ENCODE measurements around the gene FYN. TPM values are rescaled to one million over a fixed set of nuclear protein-coding genes. Genes with fewer than 3 reads are reported as not detected.

FYN gene
- total and polyA plus RNA-seq, 2 of the 13 experiments (the other 11 are each of a cell fraction or from before 2014, with no cell fraction given), result 15.5 to 24.6 TPM

- FAIRE-seq, result no peak
- H3K4me1 ChIP-seq (ENCODE audit: insufficient read depth, low read length), result peaks cover 79% of the 10 kb centered on the region
- intact Hi-C loops (cut with micrococcal nuclease; ENCODE audit: unreplicated experiment), result loop anchor here (5.0 kb wide), 1 partner anchor 50 kb away; no protein-coding TSS in a partner anchor
Measured at GRCh38 chr6:111792241-111792640, 81.0 kb downstream of the FYN start.

GRCh38 chr6:111791415-111791814 lies 81.8 kb downstream of the FYN start:
- intact Hi-C loops (cut with micrococcal nuclease; ENCODE audit: unreplicated experiment), result loop anchor here (5.0 kb wide), 1 partner anchor 51 kb away; no protein-coding TSS in a partner anchor
- no peak overlapping the region for H3K9ac ChIP-seq (ENCODE audit: insufficient read depth, low read depth, low read length)
- peaks cover 78% of the 10 kb centered on the region for H3K4me1 ChIP-seq (ENCODE audit: insufficient read depth, low read length)
- ATAC-seq (no peak), DNase-seq (ENCODE audit: low spot score) (no peak), FAIRE-seq (no peak)
- CTCF ChIA-PET (ENCODE audit: low intra/inter-chr PET ratio, low total read pairs), result no interaction called here
- no peak overlapping the region for H3K4me3 ChIP-seq (replicated peaks in 1 of 3; ENCODE audit: insufficient read depth in 1 of 3, low read depth in 2 of 3, low read length in 3 of 3)
- no peaks in the 10 kb centered on the region for H4K20me1 ChIP-seq (ENCODE audit: insufficient read depth, low read length)
- BruUV-seq (replicated peaks), result no TSS peak
- H3K4me2 ChIP-seq (ENCODE audit: low read depth, low read length), result peak overlapping the region; percentile 80; the same call in 1 of the 2 replicates
- H3K27me3 ChIP-seq (ENCODE audit: control insufficient read depth in 1 of 2, insufficient read depth in 2 of 2, low read length in 2 of 2), result no peaks in the 10 kb centered on the region
- no peak for TF ChIP-seq ZNF646 (CRISPR knock-in tag; IDR thresholded peaks at IDR 0.05)
- TF ChIP-seq ZNF549 (CRISPR knock-in tag; IDR thresholded peaks at IDR 0.05), result no peak
- no peak for TF ChIP-seq ZNF691 (CRISPR knock-in tag; IDR thresholded peaks at IDR 0.05; ENCODE audit: borderline replicate concordance, low read depth)
- no peak for TF ChIP-seq PHB2 (IDR thresholded peaks at IDR 0.05; ENCODE audit: partially characterized antibody)
- TF ChIP-seq ZMAT5 (CRISPR knock-in tag; IDR thresholded peaks at IDR 0.05; ENCODE audit: borderline replicate concordance, low read depth), result no peak
- no peaks in the 10 kb centered on the region for H3K9me3 ChIP-seq (ENCODE audit: low read length)
- no peak overlapping the region for H2AFZ ChIP-seq (ENCODE audit: low read length)
- in situ Hi-C loops (cut with HindIII; ENCODE audit: extremely low pct_ligation_motif_present, low pct_unique_long_range_greater_than_20kb), result no loop called here
- POLR2A ChIA-PET, result no interaction called here
- 20% methylated on average over 2 of the region's 2 CpGs for WGBS (ENCODE audit: low lambda C conversion rate)
- H3K27ac ChIP-seq (ENCODE audit: extremely low read length, insufficient read depth, low read length), result no peak overlapping the region
- peaks cover 19% of the 10 kb centered on the region for H3K79me2 ChIP-seq (ENCODE audit: insufficient read depth, low read length)
- no peaks in the 10 kb centered on the region for H3K36me3 ChIP-seq (replicated peaks in 1 of 2; ENCODE audit: control insufficient read depth in 1 of 2, insufficient read depth in 2 of 2, low read length in 2 of 2)

More at GRCh38 chr6:111792241-111792640, 81.0 kb downstream of the FYN start:
- H3K9me3 ChIP-seq (ENCODE audit: low read length), result no peaks in the 10 kb centered on the region
- CTCF ChIA-PET (ENCODE audit: low intra/inter-chr PET ratio, low total read pairs), result no interaction called here
- 16% methylated on average over 2 of the region's 2 CpGs for WGBS (ENCODE audit: low lambda C conversion rate)
- H3K27me3 ChIP-seq (ENCODE audit: control insufficient read depth in 1 of 2, insufficient read depth in 2 of 2, low read length in 2 of 2), result no peaks in the 10 kb centered on the region
- H4K20me1 ChIP-seq (ENCODE audit: insufficient read depth, low read length), result no peaks in the 10 kb centered on the region
- H3K79me2 ChIP-seq (ENCODE audit: insufficient read depth, low read length), result peaks cover 19% of the 10 kb centered on the region
- BruUV-seq (replicated peaks), result no TSS peak
- H3K4me2 ChIP-seq (ENCODE audit: low read depth, low read length), result peak overlapping the region; percentile 80
- POLR2A ChIA-PET, result interaction anchor here (2.1 kb wide), 1 partner anchor 31 kb away, joined by 6 read pairs; no protein-coding TSS in a partner anchor
- no peak overlapping the region for H3K27ac ChIP-seq (ENCODE audit: extremely low read length, insufficient read depth, low read length)
- in situ Hi-C loops (cut with HindIII; ENCODE audit: extremely low pct_ligation_motif_present, low pct_unique_long_range_greater_than_20kb), result no loop called here
- H3K36me3 ChIP-seq (replicated peaks in 1 of 2; ENCODE audit: control insufficient read depth in 1 of 2, insufficient read depth in 2 of 2, low read length in 2 of 2), result no peaks in the 10 kb centered on the region
- peak overlapping the region; percentile 56 to 63 (median 57); a peak in 5 of 6 replicates for H3K4me3 ChIP-seq (replicated peaks in 1 of 3; ENCODE audit: insufficient read depth in 1 of 3, low read depth in 2 of 3, low read length in 3 of 3)
- no peak for DNase-seq (ENCODE audit: low spot score)
- ATAC-seq, result no peak
- TF ChIP-seq EHMT2 (IDR thresholded peaks at IDR 0.05; ENCODE audit: borderline replicate concordance, low read depth, low read length) (0 out of 2 replicates have a peak, but pooled peaks have one; percentile 12), HOXA9 (CRISPR knock-in tag; IDR thresholded peaks at IDR 0.05; ENCODE audit: borderline replicate concordance) (no peak)
- H3K9ac ChIP-seq (ENCODE audit: insufficient read depth, low read depth, low read length), result 0 out of 2 replicates have a peak overlapping the region, but pooled peaks have one; percentile 2
- H2AFZ ChIP-seq (ENCODE audit: low read length), result no peak overlapping the region

Measured in HepG2 (cell line).